ENCODE measurements around the gene AFF3. TPM values are rescaled to one million over a fixed set of nuclear protein-coding genes. Genes with fewer than 3 reads are reported as not detected.

Gene AFF3
- total and polyA plus RNA-seq, 2 of the 13 experiments (the other 11 are each of a cell fraction or from before 2014, with no cell fraction given): not detected

DNA sequence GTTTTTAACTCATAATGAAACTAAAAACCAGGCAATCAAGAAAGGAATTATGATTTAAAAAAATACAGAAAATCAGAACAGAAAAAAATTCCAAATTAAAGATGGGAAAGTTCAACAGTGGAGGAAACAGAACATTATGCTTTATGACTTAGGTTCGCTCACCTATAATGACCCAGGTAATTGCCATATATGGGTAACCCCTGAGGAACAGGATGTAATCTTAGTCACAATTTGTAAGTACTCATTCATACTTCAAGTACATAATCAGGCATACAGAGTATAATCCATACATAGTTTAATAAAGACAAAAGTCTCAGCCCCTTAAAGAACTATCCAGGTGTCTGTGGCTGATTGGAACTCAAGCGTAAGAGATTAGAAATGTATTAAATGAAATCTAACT, 159.6 kb downstream of the AFF3 start:
- Histone ChIP-seq H3K4me2 (ENCODE audit: low read depth, low read length) (no peak overlapping the region), H3K9ac (ENCODE audit: insufficient read depth, low read depth, low read length) (no peak overlapping the region), H3K27me3 (ENCODE audit: control insufficient read depth in 1 of 2, insufficient read depth in 2 of 2, low read length in 2 of 2) (no peaks in the 10 kb centered on the region), H3K79me2 (ENCODE audit: insufficient read depth, low read length) (no peaks in the 10 kb centered on the region), H3K36me3 (replicated peaks in 1 of 2; ENCODE audit: control insufficient read depth in 1 of 2, insufficient read depth in 2 of 2, low read length in 2 of 2) (no peaks in the 10 kb centered on the region), H3K9me3 (ENCODE audit: low read length) (no peaks in the 10 kb centered on the region), H2AFZ (ENCODE audit: low read length) (no peak overlapping the region), H3K27ac (ENCODE audit: extremely low read length, insufficient read depth, low read length) (no peak overlapping the region), H4K20me1 (ENCODE audit: insufficient read depth, low read length) (no peaks in the 10 kb centered on the region), H3K4me1 (ENCODE audit: insufficient read depth, low read length) (no peaks in the 10 kb centered on the region), H3K4me3 (replicated peaks in 1 of 3; ENCODE audit: insufficient read depth in 1 of 3, low read depth in 2 of 3, low read length in 3 of 3) (no peak overlapping the region)
- WGBS (ENCODE audit: low lambda C conversion rate): 51% methylated on average over 2 of the region's 2 CpGs
- in situ Hi-C loops (cut with HindIII; ENCODE audit: extremely low pct_ligation_motif_present, low pct_unique_long_range_greater_than_20kb): no loop called here
- ATAC-seq: no peak
- ChIA-PET CTCF (ENCODE audit: low intra/inter-chr PET ratio, low total read pairs) (no interaction called here), POLR2A (no interaction called here)
- no peak for TF ChIP-seq GPN1 (CRISPR knock-in tag; IDR thresholded peaks at IDR 0.05; ENCODE audit: borderline replicate concordance)
- no peak for TF ChIP-seq MIER2 (CRISPR knock-in tag; IDR thresholded peaks at IDR 0.05)
- no peak for TF ChIP-seq ZSCAN20 (CRISPR knock-in tag; IDR thresholded peaks at IDR 0.05; ENCODE audit: borderline replicate concordance)
- TF ChIP-seq NKX3-1 (CRISPR knock-in tag; IDR thresholded peaks at IDR 0.05): no peak
- TF ChIP-seq TRIM24 (CRISPR knock-in tag; IDR thresholded peaks at IDR 0.05): no peak
- no peak for TF ChIP-seq ZBTB21 (CRISPR knock-in tag; IDR thresholded peaks at IDR 0.05)
- TF ChIP-seq AGO1 (IDR thresholded peaks at IDR 0.05; ENCODE audit: low read depth, low read length, poor library complexity, severe bottlenecking): no peak
- TF ChIP-seq ZFP36 (IDR thresholded peaks at IDR 0.05; ENCODE audit: borderline replicate concordance, low read depth, low read length, partially characterized antibody): no peak
- no peak for TF ChIP-seq NFAT5 (CRISPR knock-in tag; IDR thresholded peaks at IDR 0.05)
- FAIRE-seq: no peak
- intact Hi-C loops (cut with micrococcal nuclease; ENCODE audit: unreplicated experiment): no loop called here
- BruUV-seq (replicated peaks): no TSS peak
- no peak for DNase-seq (ENCODE audit: low spot score)

All from HepG2 (cell line).